Stomach (tissue), 9 donors: ENCODE data around the gene CREBBP. TPM values are rescaled to one million over a fixed set of nuclear protein-coding genes. Genes with fewer than 3 reads are reported as not detected.

Experiments
- DNase-seq, 2 donors: peaks; one replicate each; pipeline versions ENCODE4 v3.0.0 to v3.0.0-alpha.2; 2013 to 2019
- H3K27ac ChIP-seq, 5 donors: fragments of 200-600 bp in 4 of 5; sonication (generic) in 4 of 5; one replicate each; pipeline ENCODE4 v1.5.1; 2013 to 2019; ENCODE audit warnings: mild to moderate bottlenecking in 1 of 5, moderate library complexity in 1 of 5
- H3K27me3 ChIP-seq, 3 donors: fragments of 200-600 bp; sonication (generic); one replicate each; pipeline ENCODE4 v1.5.1; 2017 to 2019; ENCODE audit warnings: mixed run types in 1 of 3
- H3K36me3 ChIP-seq, 4 donors: fragments of 200-600 bp; sonication (generic); 1 replicate in 3 of 4; 2 replicates in 1 of 4; pipeline ENCODE4 v1.5.1; 2016 to 2019
- H3K4me1 ChIP-seq, 4 donors: fragments of 200-600 bp; sonication (generic); one replicate each; pipeline ENCODE4 v1.5.1; 2016 to 2019
- H3K4me3 ChIP-seq, 4 donors: fragments of 200-600 bp; sonication (generic) in 3 of 4; one replicate each; pipeline ENCODE4 v1.5.1; 2016 to 2019; ENCODE audit warnings: mild to moderate bottlenecking in 1 of 4
- H3K9me3 ChIP-seq, 4 donors: fragments of 200-600 bp; sonication (generic); one replicate each; pipeline ENCODE4 v1.5.1; 2016 to 2019
- CTCF ChIP-seq, 7 experiments: fragments of 450-650 bp in 4 of 7; fragments of 200-600 bp in 3 of 7; sonication (generic) in 3 of 7; IDR thresholded peaks; one replicate each; pipeline ENCODE4 v1.5.1; 2016 to 2019; ENCODE audit warnings: antibody characterized with exemption in 7 of 7, control low read depth in 2 of 7, mild to moderate bottlenecking in 1 of 7
- EP300 ChIP-seq: sonication (generic); formaldehyde crosslinking; IDR thresholded peaks from one replicate; pipeline ENCODE4 v1.6.1; 2017; ENCODE audit warnings: antibody characterized with exemption
- POLR2A ChIP-seq, 4 donors: fragments of 450-650 bp; IDR thresholded peaks; one replicate each; pipeline ENCODE4 v1.6.1; 2016; ENCODE audit warnings: antibody characterized with exemption in 4 of 4, control low read depth in 2 of 4, mild to moderate bottlenecking in 1 of 4, moderate library complexity in 1 of 4
- POLR2AphosphoS5 ChIP-seq, 3 donors: sonication (generic); formaldehyde crosslinking; IDR thresholded peaks; one replicate each; pipeline ENCODE4 v1.6.1; 2016; ENCODE audit warnings: antibody characterized with exemption in 3 of 3
- WGBS, 5 donors: extraction: QIAGEN DNeasy Blood & Tissue Kit in 3 of 5; methylation state at CpG; one replicate each; pipeline versions ENCODE4 v1.1.5 to v1.1.7; 2013 to 2018; 5-methylcytosine and 5-hydroxymethylcytosine counted together
- intact Hi-C: fragments of 100-400 bp; cut with DNase I; formaldehyde crosslinking; loops from one replicate; pipeline ENCODE4 v1.15.1; 2023; ENCODE audit warnings: low total_unique reads
- polyA plus RNA-seq, 3 donors: library from polyadenylated mRNA; stranded (reverse); fragments of 200-250 nt; gene quantifications; one replicate each; pipeline ENCODE4 v1.2.3, GENCODE V29; 2013
- total RNA-seq, 5 donors: library from RNA; depleted of rRNA; stranded (reverse); fragments of >200 nt; gene quantifications; one replicate each; pipeline versions ENCODE4 v1.1.0 to v1.2.3, GENCODE V29; 2014 to 2016
- donor health status: healthy with polysubstance abuse.
- donor health status: Bipolar disorder and iron deficiency.
- donor health status: healthy.

CREBBP gene
- total and polyA plus RNA-seq, 8 donors = 6.7 to 116 (median 75.9) TPM

DNA sequence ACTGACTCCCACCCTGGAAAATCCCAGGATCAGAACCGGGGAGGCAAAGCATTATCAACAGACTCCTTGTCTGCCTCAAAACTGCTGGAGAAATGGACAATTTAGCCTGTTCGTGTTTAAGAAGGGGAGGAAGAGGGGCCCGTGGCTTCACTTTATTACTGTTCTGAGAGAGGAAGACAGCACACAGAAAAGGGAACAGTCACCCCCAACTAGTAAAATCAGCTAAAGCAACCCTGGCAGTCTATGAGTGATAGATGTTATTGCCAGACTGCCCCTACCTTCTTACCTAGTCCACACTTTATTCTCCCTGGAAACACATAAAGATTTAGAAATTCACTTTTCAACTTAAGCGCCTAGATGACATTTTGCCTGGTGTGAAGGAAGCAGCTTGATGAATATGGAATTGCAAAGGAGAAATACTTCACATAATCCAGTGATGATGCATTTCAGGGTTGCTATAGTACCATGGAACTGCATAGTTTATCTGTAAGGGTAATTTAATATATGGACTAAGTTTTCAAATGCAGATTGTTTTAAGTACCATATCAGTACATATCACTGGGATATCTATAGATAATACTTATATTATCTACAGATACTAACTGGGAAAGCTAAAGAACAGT, 126.3 kb downstream of the CREBBP start:
- whole genome bisulfite sequencing, 5 donors = 79 to 91% (median 88%) methylated on average over 4 of the region's 4 CpGs
- no peaks in the 10 kb centered on the region for H3K9me3 ChIP-seq
- no peak overlapping the region for H3K27ac ChIP-seq
- peaks cover 0 to 19% (median 9%) of the 10 kb centered on the region in 4 donors for H3K4me1 ChIP-seq
- DNase-seq = no peak
- no peaks in the 10 kb centered on the region for H3K27me3 ChIP-seq
- H3K36me3 ChIP-seq = peaks cover 19 to 92% (median 89%) of the 10 kb centered on the region in 4 donors
- intact Hi-C loops = no loop called here
- no peak for TF ChIP-seq POLR2AphosphoS5 (IDR thresholded peaks at IDR 0.05)
- no peak overlapping the region for H3K4me3 ChIP-seq

DNA sequence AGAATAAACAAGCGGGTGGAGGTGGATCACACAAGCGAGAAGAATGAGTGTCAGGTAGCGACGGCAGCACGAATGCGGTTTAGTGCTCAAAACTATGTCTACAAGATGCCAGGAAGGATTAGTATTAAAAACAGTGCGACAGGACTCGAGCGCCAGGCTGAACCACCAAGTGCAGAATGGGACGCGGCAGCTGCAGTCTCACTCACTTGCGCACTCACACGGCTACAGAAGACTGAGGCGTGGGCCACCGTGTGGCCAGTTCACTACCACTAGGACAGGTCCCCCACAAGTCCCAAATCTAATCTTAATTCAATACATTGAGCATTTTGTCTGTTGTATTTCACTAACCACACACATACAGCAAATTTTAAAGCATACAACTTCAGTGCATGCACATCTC, 127.5 kb downstream of the CREBBP start:
- peaks cover 26 to 92% (median 89%) of the 10 kb centered on the region in 4 donors for H3K36me3 ChIP-seq
- intact Hi-C loops = no loop called here

DNA sequence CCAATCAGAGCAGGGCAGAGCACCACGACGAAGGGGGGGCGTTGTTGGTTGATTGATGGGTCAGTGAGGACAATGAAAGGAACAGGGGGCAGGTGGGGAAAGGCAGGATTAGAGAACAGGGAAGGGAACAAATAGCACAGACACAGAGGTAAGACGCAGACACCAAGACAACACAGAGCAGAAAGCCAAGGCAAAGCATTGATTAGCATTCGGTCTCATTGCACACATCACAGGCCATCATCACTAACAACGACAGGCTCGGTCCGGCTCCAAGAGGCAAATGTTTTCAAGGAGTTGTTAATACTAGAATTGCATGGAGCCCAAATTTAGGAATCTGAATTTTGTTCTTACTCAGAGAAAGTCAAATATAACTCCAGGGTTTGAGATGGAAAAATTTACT, 128.6 kb downstream of the CREBBP start:
- Histone ChIP-seq H3K4me1 (peaks cover 0 to 15% (median 7%) of the 10 kb centered on the region in 4 donors), H3K27me3 (no peaks in the 10 kb centered on the region), H3K4me3 (no peak overlapping the region), H3K9me3 (no peaks in the 10 kb centered on the region), H3K36me3 (peaks cover 22 to 92% (median 88%) of the 10 kb centered on the region in 4 donors), H3K27ac (no peak overlapping the region)
- TF ChIP-seq POLR2A (IDR thresholded peaks at IDR 0.05) (no peak), CTCF (IDR thresholded peaks at IDR 0.05) (no peak), EP300 (no peak), POLR2AphosphoS5 (IDR thresholded peaks at IDR 0.05) (no peak)
- DNase-seq = no peak
- 88 to 96% (median 95%) methylated on average over 8 of the region's 8 CpGs for WGBS, 5 donors
- intact Hi-C loops = no loop called here

More for the DNA sequence above, 127.5 kb downstream of the CREBBP start:
- DNase-seq = no peak
- Histone ChIP-seq H3K27me3 (no peaks in the 10 kb centered on the region), H3K4me3 (no peak overlapping the region), H3K4me1 (peaks cover 0 to 15% (median 7%) of the 10 kb centered on the region in 4 donors), H3K9me3 (no peaks in the 10 kb centered on the region), H3K27ac (no peak overlapping the region)
- WGBS, 5 donors = 85 to 94% (median 91%) methylated on average over 15 of the region's 15 CpGs
- TF ChIP-seq CTCF (IDR thresholded peaks at IDR 0.05) (no peak), POLR2A (IDR thresholded peaks at IDR 0.05) (no peak), EP300 (no peak), POLR2AphosphoS5 (IDR thresholded peaks at IDR 0.05) (no peak)

DNA sequence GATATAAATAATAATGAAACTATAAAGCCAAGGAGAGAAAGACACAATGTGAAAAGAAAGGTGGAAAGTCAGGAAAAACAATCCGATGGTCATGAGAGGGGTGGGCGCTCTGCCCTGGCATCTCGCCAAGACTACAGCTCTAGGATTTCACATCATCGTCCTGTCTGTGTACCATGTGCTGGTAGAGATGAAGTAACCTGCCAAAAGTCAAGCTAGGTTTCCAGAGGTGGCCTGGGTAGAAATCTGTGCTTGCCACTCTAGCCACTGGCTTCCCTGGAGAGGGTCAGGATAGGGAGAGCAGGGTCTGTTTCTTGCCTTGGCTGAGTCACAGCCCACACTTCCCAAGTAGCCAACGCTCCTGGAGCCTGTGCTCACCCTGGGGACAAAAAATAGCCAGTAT, 132.2 kb downstream of the CREBBP start:
- no peak for DNase-seq
- peaks cover 35 to 94% (median 90%) of the 10 kb centered on the region in 4 donors for H3K36me3 ChIP-seq
- no peaks in the 10 kb centered on the region for H3K9me3 ChIP-seq
- 71 to 88% (median 86%) methylated on average over 5 of the region's 5 CpGs for WGBS, 5 donors
- H3K4me3 ChIP-seq = no peak overlapping the region
- no peak overlapping the region for H3K27ac ChIP-seq
- no peaks in the 10 kb centered on the region for H3K27me3 ChIP-seq
- peaks cover 0 to 17% (median 4%) of the 10 kb centered on the region in 4 donors for H3K4me1 ChIP-seq
- no peak for TF ChIP-seq POLR2AphosphoS5 (IDR thresholded peaks at IDR 0.05)
- TF ChIP-seq EP300 = no peak
- no peak for TF ChIP-seq CTCF (IDR thresholded peaks at IDR 0.05)
- no peak for TF ChIP-seq POLR2A (IDR thresholded peaks at IDR 0.05)
- intact Hi-C loops = no loop called here

GRCh38 chr16:3745751-3746355, 134.7 kb downstream of the CREBBP start:
- WGBS, 5 donors = 56 to 71% (median 67%) methylated on average over 13 of the region's 13 CpGs
- Histone ChIP-seq H3K9me3 (no peaks in the 10 kb centered on the region), H3K4me3 (no peak overlapping the region), H3K36me3 (peaks cover 58 to 98% (median 96%) of the 10 kb centered on the region in 4 donors), H3K4me1 (peaks cover 0 to 10% (median 3%) of the 10 kb centered on the region in 4 donors), H3K27ac (no peak overlapping the region), H3K27me3 (no peaks in the 10 kb centered on the region)
- no peak for DNase-seq
- intact Hi-C loops = no loop called here
- TF ChIP-seq EP300 (no peak), CTCF (IDR thresholded peaks at IDR 0.05) (no peak), POLR2A (IDR thresholded peaks at IDR 0.05) (no peak), POLR2AphosphoS5 (IDR thresholded peaks at IDR 0.05) (no peak)
